Fibroblast of pulmonary artery (primary cell): ENCODE data around the gene DCLK1.
"Not testable (repeated sequence)": the region's sequence is repeated elsewhere in the genome, so short reads cannot be mapped to it uniquely, and the experiment has no call there.

Source experiments
- DNase-seq: peaks from one replicate; pipeline ENCODE4 v3.0.0-alpha.2; 2010; ENCODE audit warnings: low read depth
- H3K4me3 ChIP-seq: replicated peaks from 2 replicates; pipeline ENCODE4 v1.5.1; 2011; ENCODE audit warnings: low read depth, mild to moderate bottlenecking, control low read depth, low read length, moderate library complexity
- TF ChIP-seq, protein P1 (sequence below): IDR thresholded peaks from 2 replicates; pipeline ENCODE4 v1.5.1; 2011; ENCODE audit warnings: mild to moderate bottlenecking, control low read depth, low read length, inconsistent platforms; ENCODE audit errors: missing control alignments

Gene DCLK1

GRCh38 chr13:35984776-35985453 is 146.3 kb downstream of the DCLK1 start:
- no peak for DNase-seq
- no peak overlapping the region for H3K4me3 ChIP-seq
- TF ChIP-seq, protein P1, sequence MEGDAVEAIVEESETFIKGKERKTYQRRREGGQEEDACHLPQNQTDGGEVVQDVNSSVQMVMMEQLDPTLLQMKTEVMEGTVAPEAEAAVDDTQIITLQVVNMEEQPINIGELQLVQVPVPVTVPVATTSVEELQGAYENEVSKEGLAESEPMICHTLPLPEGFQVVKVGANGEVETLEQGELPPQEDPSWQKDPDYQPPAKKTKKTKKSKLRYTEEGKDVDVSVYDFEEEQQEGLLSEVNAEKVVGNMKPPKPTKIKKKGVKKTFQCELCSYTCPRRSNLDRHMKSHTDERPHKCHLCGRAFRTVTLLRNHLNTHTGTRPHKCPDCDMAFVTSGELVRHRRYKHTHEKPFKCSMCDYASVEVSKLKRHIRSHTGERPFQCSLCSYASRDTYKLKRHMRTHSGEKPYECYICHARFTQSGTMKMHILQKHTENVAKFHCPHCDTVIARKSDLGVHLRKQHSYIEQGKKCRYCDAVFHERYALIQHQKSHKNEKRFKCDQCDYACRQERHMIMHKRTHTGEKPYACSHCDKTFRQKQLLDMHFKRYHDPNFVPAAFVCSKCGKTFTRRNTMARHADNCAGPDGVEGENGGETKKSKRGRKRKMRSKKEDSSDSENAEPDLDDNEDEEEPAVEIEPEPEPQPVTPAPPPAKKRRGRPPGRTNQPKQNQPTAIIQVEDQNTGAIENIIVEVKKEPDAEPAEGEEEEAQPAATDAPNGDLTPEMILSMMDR: no peak

DNA sequence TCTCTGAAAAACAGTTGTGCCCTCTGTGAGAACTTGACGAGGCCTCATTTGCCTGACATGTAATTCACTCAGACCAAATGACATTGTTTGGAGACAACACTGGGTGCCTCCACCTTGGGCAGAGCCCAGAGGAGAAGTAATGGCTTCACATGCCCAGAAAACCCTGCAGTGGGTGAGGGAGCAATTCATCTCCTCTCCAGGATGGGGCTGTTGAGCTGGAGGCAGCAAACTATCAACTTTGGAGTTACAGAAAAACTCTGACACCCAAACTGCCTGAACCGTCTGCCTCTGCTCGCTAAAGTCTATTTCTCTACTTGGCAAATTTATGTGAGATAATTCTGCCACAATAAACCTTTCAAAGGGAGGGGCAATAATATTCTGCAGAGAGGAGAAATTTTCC is 146.9 kb downstream of the DCLK1 start:
- TF ChIP-seq, protein P1: no peak
- no peak for DNase-seq
- no peak overlapping the region for H3K4me3 ChIP-seq

DNA sequence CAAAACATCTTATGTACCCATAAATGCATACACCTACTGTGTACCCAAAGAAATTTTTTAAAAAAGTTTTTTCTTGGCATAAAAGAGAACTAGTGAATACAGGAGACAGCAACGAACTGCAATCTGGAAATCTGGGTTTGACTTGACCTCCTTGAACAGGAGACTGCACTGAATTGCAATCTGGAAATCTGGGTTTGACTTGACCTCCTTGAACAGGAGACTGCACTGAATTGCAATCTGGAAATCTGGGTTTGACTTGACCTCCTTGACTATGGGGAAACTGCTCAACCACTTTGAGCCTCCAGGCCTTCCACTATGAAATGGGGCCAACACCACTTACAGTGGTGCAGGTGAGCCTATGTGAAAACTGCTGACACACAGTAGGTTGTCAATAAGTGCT is 147.5 kb downstream of the DCLK1 start:
- not testable (repeated sequence) for H3K4me3 ChIP-seq, DNase-seq

DNA sequence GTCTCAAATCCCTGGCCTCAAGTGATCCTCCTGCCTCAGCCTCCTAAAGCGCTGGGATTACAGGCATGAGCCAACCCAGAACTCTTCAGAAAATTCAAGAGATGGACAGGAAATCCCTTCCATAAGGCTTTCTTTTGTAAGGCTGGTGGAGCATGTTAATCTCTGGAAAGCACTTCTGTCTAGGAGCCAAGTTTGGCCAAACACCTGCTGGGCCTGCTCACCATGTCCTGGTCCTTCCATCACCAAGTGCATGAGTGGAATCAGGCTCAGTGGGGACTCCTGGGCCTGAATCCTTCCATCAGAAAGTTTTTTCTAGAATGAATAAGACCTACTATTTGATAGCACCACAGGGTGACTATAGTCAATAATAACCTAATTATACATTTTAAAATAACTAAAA is 148.0 kb downstream of the DCLK1 start:
- H3K4me3 ChIP-seq: no peak overlapping the region
- TF ChIP-seq, protein P1: no peak
- no peak for DNase-seq

DNA sequence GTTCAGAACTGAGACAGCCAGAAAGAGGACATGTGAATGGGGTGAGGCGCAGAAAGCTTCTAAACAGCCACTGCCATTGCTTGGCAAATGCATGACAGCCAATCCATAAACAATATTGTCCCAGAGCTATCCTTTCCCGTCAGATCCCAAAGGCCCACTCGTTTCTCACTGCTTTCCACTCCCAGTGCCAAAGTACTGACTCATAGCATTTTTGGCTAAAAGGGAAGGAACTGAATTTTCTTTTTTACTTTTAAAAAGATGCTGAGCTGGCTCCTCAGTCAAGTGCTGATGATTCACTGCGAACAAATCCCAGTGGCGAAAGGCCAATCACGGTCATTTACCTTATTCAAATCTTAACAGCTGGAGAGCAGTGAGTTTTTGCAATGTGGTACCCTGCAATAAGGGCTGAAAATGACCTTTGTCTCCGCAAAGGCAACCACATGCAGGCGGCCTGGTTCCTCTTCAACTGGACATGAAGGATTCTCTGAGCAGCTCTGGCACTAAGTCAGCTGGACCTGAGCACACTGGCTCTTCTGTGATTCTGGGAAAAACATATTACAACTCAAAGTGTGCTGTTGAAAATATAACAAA is 151.7 kb downstream of the DCLK1 start:
- no peak overlapping the region for H3K4me3 ChIP-seq
- DNase-seq: peak; percentile 94
- TF ChIP-seq, protein P1: no peak

- TF ChIP-seq, protein P1: peak; percentile 65
- peak; percentile 89 for DNase-seq
- H3K4me3 ChIP-seq: no peak overlapping the region
Measured at GRCh38 chr13:35978607-35979316, 152.4 kb downstream of the DCLK1 start.

GRCh38 chr13:35977060-35977459 is 154.1 kb downstream of the DCLK1 start:
- TF ChIP-seq, protein P1: no peak
- H3K4me3 ChIP-seq: no peak overlapping the region

More at GRCh38 chr13:35977060-35977459, 154.1 kb downstream of the DCLK1 start:
- no peak for DNase-seq
